ENCODE data around the gene AURKAIP1.

Gene AURKAIP1

GRCh38 chr1:1331068-1331965 lies 43.7 kb downstream of the AURKAIP1 start, which contains the start of gene TAS1R3:
Gene TAS1R3, plus strand, starts transcription at chr1:1331280. Its CDS starts 66 bp downstream, at chr1:1331346.
- no peak for DNase-seq

DNA sequence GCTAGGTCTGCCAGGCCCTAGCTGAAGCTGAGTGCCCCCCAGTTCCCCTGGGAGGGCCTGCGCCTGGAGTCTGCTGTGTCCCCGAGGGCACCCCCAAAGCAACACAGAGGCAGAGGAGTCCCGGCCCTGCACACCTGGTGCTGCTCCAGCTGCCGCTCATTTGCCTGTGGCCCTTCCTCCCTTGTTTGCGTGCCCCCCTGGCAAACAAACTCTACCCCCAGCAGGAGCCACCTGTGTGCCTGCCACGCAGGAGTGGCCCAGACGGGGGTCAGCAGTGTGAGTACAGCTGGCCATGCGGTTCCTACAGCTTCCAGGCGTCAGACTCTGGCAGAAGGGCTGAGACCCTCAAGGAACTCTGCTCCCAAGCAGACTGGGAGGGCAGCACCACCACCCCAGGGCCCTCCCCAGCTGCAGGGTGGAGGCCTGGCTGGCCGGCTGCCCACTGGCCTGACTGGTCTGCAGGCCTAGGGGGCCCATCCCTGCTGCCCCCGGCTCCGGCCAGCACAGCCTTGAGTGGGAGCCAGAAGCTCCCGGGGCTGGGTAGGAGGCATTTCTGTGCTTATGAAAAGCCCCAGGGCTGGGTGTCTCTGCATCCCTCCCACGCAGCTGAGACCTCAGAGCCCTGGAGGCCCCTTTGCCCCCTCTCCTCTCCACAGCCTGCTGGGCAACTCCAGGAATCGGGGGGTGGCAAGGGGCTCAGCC lies 44.5 kb downstream of the AURKAIP1 start:
- DNase-seq: no peak

GRCh38 chr1:1329304-1330210 lies 45.5 kb downstream of the AURKAIP1 start:
- DNase-seq: no peak

- no peak for DNase-seq
Measured at GRCh38 chr1:1328254-1328653, 46.8 kb downstream of the AURKAIP1 start.

DNA sequence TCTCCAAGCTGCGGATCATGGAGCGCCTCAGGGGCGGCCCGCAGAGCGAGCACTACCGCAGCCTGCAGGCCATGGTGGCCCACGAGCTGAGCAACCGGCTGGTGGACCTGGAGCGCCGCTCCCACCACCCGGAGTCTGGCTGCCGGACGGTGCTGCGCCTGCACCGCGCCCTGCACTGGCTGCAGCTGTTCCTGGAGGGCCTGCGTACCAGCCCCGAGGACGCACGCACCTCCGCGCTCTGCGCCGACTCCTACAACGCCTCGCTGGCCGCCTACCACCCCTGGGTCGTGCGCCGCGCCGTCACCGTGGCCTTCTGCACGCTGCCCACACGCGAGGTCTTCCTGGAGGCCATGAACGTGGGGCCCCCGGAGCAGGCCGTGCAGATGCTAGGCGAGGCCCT lies 47.7 kb downstream of the AURKAIP1 start:
- no peak for DNase-seq

- no peak for DNase-seq
Measured at GRCh38 chr1:1326075-1326605, 48.9 kb downstream of the AURKAIP1 start.

GRCh38 chr1:1325288-1326074 lies 49.5 kb downstream of the AURKAIP1 start:
- no peak for DNase-seq

- peak; percentile 95 for DNase-seq
Measured at GRCh38 chr1:1324524-1325287, 50.3 kb downstream of the AURKAIP1 start, which contains the start of the genes CPTP and INTS11. Gene CPTP, plus strand, starts transcription at chr1:1324802. Its CDS starts 2,109 bp downstream, at chr1:1326911. Gene INTS11, minus strand, starts transcription at chr1:1324660. Its CDS starts 52 bp downstream, at chr1:1324608.

GRCh38 chr1:1324084-1324523 lies 50.9 kb downstream of the AURKAIP1 start:
- no peak for DNase-seq

All from inflammatory macrophage treated with lipopolysaccharide for 4 hours (primary cell).